Esophagus muscularis mucosa (tissue), 4 donors: ENCODE data around the gene ZNF483. TPM values are rescaled to one million over a fixed set of nuclear protein-coding genes. Genes with fewer than 3 reads are reported as not detected.

Experiments used
- DNase-seq: peaks from one replicate; pipeline ENCODE4 v3.0.0-alpha.2; 2017; ENCODE audit errors: extremely low spot score
- H3K27ac ChIP-seq, 4 donors: fragments of 200-600 bp; sonication (generic); replicated peaks in 1 of 4; 1 replicate in 3 of 4; 2 replicates in 1 of 4; pipeline ENCODE4 v1.5.1; 2016 to 2019; ENCODE audit warnings: mild to moderate bottlenecking in 1 of 4
- H3K27me3 ChIP-seq, 4 donors: fragments of 200-600 bp; sonication (generic); one replicate each; pipeline versions ENCODE4 v1.5.1 to v1.6.0; 2016 to 2019
- H3K36me3 ChIP-seq, 4 donors: fragments of 200-600 bp; sonication (generic); one replicate each; pipeline ENCODE4 v1.5.1; 2016 to 2019
- H3K4me1 ChIP-seq, 4 donors: fragments of 200-600 bp; sonication (generic); one replicate each; pipeline ENCODE4 v1.5.1; 2016 to 2019
- H3K4me3 ChIP-seq, 4 donors: fragments of 200-600 bp; sonication (generic); 1 replicate in 2 of 4; 2 replicates in 2 of 4; pipeline ENCODE4 v1.5.1; 2016 to 2019; ENCODE audit warnings: mild to moderate bottlenecking in 4 of 4, moderate library complexity in 1 of 4
- H3K9me3 ChIP-seq, 4 donors: fragments of 200-600 bp; sonication (generic); 1 replicate in 3 of 4; 2 replicates in 1 of 4; pipeline ENCODE4 v1.5.1; 2016 to 2019
- EP300 ChIP-seq: sonication (generic); formaldehyde crosslinking; IDR thresholded peaks from one replicate; pipeline ENCODE4 v1.6.1; 2017; ENCODE audit warnings: antibody characterized with exemption
- POLR2A ChIP-seq: fragments of 450-650 bp; IDR thresholded peaks from one replicate; pipeline ENCODE4 v1.6.1; 2017; ENCODE audit warnings: antibody characterized with exemption, moderate library complexity, mild to moderate bottlenecking, low read depth
- POLR2AphosphoS5 ChIP-seq, 2 donors: sonication (generic); formaldehyde crosslinking; IDR thresholded peaks; one replicate each; pipeline ENCODE4 v1.6.1; 2017; ENCODE audit warnings: antibody characterized with exemption in 2 of 2
- WGBS: methylation state at CpG from one replicate; pipeline ENCODE4 v1.1.5; 2018; 5-methylcytosine and 5-hydroxymethylcytosine counted together
- intact Hi-C: fragments of 100-400 bp; cut with DNase I; formaldehyde crosslinking; loops from one replicate; pipeline ENCODE4 v1.15.1; 2023
- total RNA-seq, 4 donors: library from RNA; depleted of rRNA; stranded (reverse); fragments of >200 nt; gene quantifications; one replicate each; pipeline versions ENCODE4 v1.1.0 to v1.2.1, GENCODE V29; 2016
- TF ChIP-seq, protein P1 (sequence below), 3 experiments: fragments of 200-600 bp in 2 of 3; fragments of 450-650 bp in 1 of 3; sonication (generic) in 2 of 3; IDR thresholded peaks; one replicate each; pipeline ENCODE4 v1.5.1; 2017 to 2019; ENCODE audit warnings: antibody characterized with exemption in 3 of 3, mild to moderate bottlenecking in 2 of 3, moderate library complexity in 1 of 3

ZNF483 gene
- total RNA-seq, 4 donors from 2014 or later: 11.0 to 15.0 (median 14.5) TPM

DNA sequence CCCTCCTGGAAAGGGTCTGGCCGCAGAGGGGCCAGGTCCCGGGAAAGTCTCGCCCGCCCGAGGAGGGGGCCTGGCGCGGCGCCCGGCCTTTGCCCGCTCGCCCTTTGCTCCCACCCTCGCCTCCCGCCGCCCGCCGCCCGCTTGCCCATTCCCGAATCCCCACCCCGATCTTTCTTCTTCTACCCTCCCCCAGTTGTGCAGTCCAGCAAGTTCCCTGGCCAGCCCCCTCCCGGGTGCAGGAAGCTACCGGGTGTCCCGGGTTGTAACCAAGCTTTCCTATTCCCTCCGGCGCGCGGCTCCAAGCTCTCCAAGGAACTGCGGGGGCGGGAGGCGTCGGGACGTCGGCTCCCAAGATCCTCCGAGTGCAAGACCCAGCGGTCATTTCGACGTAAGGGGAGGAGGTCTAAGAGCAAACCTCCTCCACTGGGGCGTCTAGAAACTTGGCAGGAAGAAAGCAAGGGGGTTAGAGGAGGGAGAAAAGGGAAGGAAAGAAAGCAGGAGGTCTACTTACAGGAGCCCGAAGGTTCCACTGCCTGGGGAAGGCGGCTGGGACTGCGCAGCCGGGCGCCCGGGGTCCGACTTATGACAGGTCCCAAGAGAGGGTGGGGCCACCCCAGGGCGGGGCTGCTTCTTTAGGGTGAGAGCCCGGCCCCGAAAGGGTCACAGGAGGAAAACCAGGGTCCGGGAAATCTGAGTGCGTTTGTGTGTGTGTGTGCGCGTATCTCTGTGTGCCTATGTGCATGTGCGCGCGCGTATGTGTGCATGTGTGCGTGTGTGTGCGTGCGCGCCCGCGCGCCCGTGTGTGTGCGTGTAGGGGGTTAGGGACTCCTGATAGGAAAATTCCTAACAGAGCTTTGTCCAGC lies 74.3 kb downstream of the ZNF483 start, which contains the start of gene PTGR1:
Gene PTGR1, minus strand, starts transcription at position 556 of the 863 bp plus-strand sequence. CDS start 2,225 bp downstream, outside the sequence.
- Histone ChIP-seq H3K36me3 (peaks cover 0 to 25% (median 17%) of the 10 kb centered on the region in 4 donors), H3K4me1 (peaks cover 8 to 19% (median 10%) of the 10 kb centered on the region in 4 donors), H3K27ac (peak within 1 kb of the TSS; percentile 87 to 93 (median 90)), H3K9me3 (no peaks in the 10 kb centered on the region), H3K4me3 (peak within 1 kb of the TSS; percentile 77 to 93 (median 83)), H3K27me3 (no peaks in the 10 kb centered on the region)
- 1% methylated on average over 48 of the region's 64 CpGs for WGBS
- intact Hi-C loops: loop anchor here (2.0 kb wide), 3 partner anchors 23 to 91 kb away; partner anchors contain the start of gene DNAJC25
- peak; percentile 96 for DNase-seq
- TF ChIP-seq EP300 (no peak), POLR2AphosphoS5 (IDR thresholded peaks at IDR 0.05) (peak; percentile 59 to 69)

DNA sequence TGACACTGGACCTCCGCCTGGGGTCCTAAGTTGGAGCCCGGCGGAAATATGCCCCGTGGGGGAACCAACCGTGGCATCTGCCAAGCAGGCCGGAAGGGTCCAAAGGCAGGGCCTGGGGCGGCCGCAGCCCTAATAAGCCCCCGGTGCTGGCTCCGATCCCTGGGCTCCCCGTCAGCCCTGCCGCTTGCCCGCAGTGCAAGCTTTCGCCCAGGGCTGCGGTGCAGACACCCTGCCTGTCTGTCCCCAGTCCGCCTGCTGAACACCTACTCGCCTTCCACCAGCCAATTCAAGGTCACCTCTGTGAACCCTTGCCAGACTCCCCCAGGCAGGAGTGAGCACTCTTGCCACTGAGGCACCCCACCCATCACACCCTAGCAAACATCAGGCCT lies 75.0 kb downstream of the ZNF483 start:
- H3K27ac ChIP-seq: peak overlapping the region; percentile 87 to 93 (median 90)
- H3K36me3 ChIP-seq: peaks cover 0 to 20% (median 14%) of the 10 kb centered on the region in 4 donors
- TF ChIP-seq POLR2A (no peak), POLR2AphosphoS5 (IDR thresholded peaks at IDR 0.05) (no peak), EP300 (no peak)
- TF ChIP-seq, protein P1, sequence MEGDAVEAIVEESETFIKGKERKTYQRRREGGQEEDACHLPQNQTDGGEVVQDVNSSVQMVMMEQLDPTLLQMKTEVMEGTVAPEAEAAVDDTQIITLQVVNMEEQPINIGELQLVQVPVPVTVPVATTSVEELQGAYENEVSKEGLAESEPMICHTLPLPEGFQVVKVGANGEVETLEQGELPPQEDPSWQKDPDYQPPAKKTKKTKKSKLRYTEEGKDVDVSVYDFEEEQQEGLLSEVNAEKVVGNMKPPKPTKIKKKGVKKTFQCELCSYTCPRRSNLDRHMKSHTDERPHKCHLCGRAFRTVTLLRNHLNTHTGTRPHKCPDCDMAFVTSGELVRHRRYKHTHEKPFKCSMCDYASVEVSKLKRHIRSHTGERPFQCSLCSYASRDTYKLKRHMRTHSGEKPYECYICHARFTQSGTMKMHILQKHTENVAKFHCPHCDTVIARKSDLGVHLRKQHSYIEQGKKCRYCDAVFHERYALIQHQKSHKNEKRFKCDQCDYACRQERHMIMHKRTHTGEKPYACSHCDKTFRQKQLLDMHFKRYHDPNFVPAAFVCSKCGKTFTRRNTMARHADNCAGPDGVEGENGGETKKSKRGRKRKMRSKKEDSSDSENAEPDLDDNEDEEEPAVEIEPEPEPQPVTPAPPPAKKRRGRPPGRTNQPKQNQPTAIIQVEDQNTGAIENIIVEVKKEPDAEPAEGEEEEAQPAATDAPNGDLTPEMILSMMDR (IDR thresholded peaks at IDR 0.05): no peak
- no peaks in the 10 kb centered on the region for H3K27me3 ChIP-seq
- intact Hi-C loops: loop anchor here (2.0 kb wide), 3 partner anchors 23 to 91 kb away; partner anchors contain the start of gene DNAJC25
- peaks cover 8 to 19% (median 10%) of the 10 kb centered on the region in 4 donors for H3K4me1 ChIP-seq
- DNase-seq: no peak
- WGBS: 21% methylated on average over 4 of the region's 17 CpGs
- H3K4me3 ChIP-seq: peak overlapping the region; percentile 77 to 93 (median 83)
- no peaks in the 10 kb centered on the region for H3K9me3 ChIP-seq

DNA sequence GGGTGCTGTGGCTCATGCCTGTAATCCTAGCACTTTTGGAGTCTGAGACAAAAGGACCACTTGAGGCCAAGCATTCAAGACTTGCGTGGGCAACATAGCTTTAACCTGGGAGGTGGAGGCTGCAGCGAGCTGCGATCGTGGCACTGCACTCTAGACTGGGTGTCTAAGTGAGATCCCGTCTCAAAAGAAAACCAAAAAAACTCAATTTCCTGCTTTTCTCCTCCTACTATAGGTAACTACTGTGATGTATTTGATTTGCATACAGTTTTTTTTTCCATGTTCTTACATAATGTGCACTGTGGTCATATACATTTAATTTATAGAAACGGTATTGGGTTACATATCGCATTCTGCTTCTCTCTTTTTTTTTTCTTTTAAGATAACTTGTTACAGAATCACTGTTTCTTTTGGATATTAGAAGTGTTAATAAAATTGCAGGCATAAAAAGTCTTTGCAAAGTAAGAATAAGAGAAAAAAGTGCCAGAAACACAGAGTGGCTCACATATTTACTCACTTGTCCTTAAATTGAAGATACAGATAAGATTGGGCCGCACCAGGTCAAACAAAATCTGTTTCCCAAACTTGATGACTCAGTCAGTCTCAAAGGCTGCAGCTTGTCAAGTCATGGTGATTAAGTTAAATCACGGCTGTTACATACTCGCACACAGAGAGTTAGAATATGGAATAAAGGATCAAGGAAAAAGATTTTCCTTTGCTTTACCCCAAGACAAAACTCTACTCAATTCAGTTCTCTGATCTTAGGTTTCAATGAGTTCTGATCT lies 76.4 kb downstream of the ZNF483 start:
- intact Hi-C loops: no loop called here
- H3K4me1 ChIP-seq: peaks cover 8 to 19% (median 10%) of the 10 kb centered on the region in 4 donors
- DNase-seq: no peak
- no peak overlapping the region for H3K4me3 ChIP-seq
- H3K27ac ChIP-seq: no peak overlapping the region
- 83% methylated on average over 10 of the region's 10 CpGs for WGBS
- H3K36me3 ChIP-seq: peaks cover 0 to 6% (median 2%) of the 10 kb centered on the region in 4 donors
- no peaks in the 10 kb centered on the region for H3K27me3 ChIP-seq
- TF ChIP-seq POLR2A: no peak
- TF ChIP-seq EP300: no peak
- TF ChIP-seq, protein P1 (IDR thresholded peaks at IDR 0.05): no peak
- no peak for TF ChIP-seq POLR2AphosphoS5 (IDR thresholded peaks at IDR 0.05)
- no peaks in the 10 kb centered on the region for H3K9me3 ChIP-seq

DNA sequence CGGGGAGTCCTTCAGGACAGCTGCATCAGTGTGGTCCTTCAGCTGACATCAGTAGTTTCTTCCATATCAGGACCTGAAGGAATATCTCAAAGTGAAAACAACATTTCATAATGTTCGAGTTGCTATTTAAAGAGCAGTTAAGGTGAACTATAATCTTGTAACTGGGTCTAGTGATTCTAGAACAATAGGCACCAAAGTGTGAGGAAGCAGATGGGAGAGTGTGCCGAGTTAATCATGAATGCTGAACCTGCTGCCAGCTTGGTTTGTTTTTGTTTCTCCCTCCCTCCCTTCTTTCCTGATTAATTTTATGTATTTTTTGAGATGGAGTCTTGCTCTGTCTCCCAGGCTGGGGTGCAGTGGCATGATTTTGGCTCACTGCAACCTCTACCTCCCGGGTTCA lies 78.1 kb downstream of the ZNF483 start:
- Histone ChIP-seq H3K27me3 (peaks cover 0 to 11% (median 0%) of the 10 kb centered on the region in 4 donors), H3K9me3 (no peaks in the 10 kb centered on the region), H3K27ac (no peak overlapping the region), H3K4me3 (no peak overlapping the region), H3K4me1 (peaks cover 3 to 11% (median 6%) of the 10 kb centered on the region in 4 donors), H3K36me3 (no peaks in the 10 kb centered on the region)
- TF ChIP-seq POLR2AphosphoS5 (IDR thresholded peaks at IDR 0.05) (no peak), POLR2A (no peak), EP300 (no peak)
- TF ChIP-seq, protein P1 (IDR thresholded peaks at IDR 0.05): no peak
- intact Hi-C loops: no loop called here
- 82% methylated on average over 4 of the region's 4 CpGs for WGBS
- DNase-seq: no peak
